ENCODE data around the gene NOXRED1. TPM values are rescaled to one million over a fixed set of nuclear protein-coding genes. Genes with fewer than 3 reads are reported as not detected.

The NOXRED1 gene
- total RNA-seq, 4 donors from 2014 or later: 0.41 to 0.76 TPM; not detected in 2

GRCh38 chr14:77390188-77390587 lies 33.1 kb downstream of the NOXRED1 start:
- Histone ChIP-seq H3K9me3 (no peaks in the 10 kb centered on the region), H3K27ac (no peak overlapping the region), H3K36me3 (no peaks in the 10 kb centered on the region), H3K4me1 (no peaks in the 10 kb centered on the region), H3K4me3 (no peak overlapping the region), H3K27me3 (no peaks in the 10 kb centered on the region)
- DNase-seq: no peak
- TF ChIP-seq POLR2A (IDR thresholded peaks at IDR 0.05): no peak
- intact Hi-C loops (cut with DNase I; ENCODE audit: low total_unique reads): no loop called here

DNA sequence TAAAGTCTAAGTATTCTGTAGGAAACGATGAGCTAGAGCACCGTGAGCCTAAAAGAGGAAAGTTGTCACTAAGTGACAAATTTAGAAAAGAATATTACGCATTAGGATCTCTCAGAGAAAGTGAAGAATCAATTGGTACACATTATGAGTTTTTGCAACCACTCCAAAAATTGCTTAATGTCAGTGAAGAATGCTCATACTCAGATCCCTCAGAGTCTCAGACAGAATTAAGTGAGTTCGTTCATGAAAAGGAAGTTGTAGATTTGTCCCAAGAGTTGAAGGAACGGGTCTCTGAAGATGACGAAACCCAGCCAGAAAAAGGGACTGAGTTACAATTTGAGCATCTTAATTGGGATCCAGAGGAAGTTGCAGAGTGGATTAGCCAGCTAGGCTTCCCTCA lies 44.6 kb downstream of the NOXRED1 start:
- Histone ChIP-seq H3K27ac (no peak overlapping the region), H3K36me3 (no peaks in the 10 kb centered on the region), H3K9me3 (no peaks in the 10 kb centered on the region), H3K4me3 (no peak overlapping the region), H3K27me3 (no peaks in the 10 kb centered on the region), H3K4me1 (no peaks in the 10 kb centered on the region)
- TF ChIP-seq POLR2A (IDR thresholded peaks at IDR 0.05) (no peak), CTCF (IDR thresholded peaks at IDR 0.05) (no peak)
- DNase-seq: no peak
- intact Hi-C loops (cut with DNase I; ENCODE audit: low total_unique reads): no loop called here

DNA sequence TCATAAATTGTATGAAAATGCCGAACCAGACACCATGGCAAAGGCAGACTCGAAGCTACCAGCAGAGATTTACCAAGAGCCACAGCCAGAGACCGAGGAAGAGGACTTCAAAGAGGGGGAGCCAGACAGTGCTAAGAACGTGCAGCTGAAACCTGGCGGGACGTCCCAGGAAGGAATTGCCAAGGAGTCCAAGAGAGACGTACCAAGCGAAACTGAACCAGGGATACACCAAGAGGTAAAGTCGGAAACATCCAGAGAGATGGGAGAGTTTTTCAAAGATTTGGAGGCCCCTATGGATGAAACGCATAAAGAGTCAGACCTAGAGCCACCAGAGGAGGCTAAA lies 45.9 kb downstream of the NOXRED1 start:
- peak overlapping the region; percentile 65 to 77 for H3K4me3 ChIP-seq
- H3K9me3 ChIP-seq: no peaks in the 10 kb centered on the region
- no peaks in the 10 kb centered on the region for H3K4me1 ChIP-seq
- no peaks in the 10 kb centered on the region for H3K27me3 ChIP-seq
- DNase-seq: no peak
- H3K36me3 ChIP-seq: no peaks in the 10 kb centered on the region
- intact Hi-C loops (cut with DNase I; ENCODE audit: low total_unique reads): no loop called here
- peak overlapping the region in 1 of 2 donors; percentile 91 for H3K27ac ChIP-seq
- TF ChIP-seq CTCF (IDR thresholded peaks at IDR 0.05) (no peak), POLR2A (IDR thresholded peaks at IDR 0.05) (no peak)

DNA sequence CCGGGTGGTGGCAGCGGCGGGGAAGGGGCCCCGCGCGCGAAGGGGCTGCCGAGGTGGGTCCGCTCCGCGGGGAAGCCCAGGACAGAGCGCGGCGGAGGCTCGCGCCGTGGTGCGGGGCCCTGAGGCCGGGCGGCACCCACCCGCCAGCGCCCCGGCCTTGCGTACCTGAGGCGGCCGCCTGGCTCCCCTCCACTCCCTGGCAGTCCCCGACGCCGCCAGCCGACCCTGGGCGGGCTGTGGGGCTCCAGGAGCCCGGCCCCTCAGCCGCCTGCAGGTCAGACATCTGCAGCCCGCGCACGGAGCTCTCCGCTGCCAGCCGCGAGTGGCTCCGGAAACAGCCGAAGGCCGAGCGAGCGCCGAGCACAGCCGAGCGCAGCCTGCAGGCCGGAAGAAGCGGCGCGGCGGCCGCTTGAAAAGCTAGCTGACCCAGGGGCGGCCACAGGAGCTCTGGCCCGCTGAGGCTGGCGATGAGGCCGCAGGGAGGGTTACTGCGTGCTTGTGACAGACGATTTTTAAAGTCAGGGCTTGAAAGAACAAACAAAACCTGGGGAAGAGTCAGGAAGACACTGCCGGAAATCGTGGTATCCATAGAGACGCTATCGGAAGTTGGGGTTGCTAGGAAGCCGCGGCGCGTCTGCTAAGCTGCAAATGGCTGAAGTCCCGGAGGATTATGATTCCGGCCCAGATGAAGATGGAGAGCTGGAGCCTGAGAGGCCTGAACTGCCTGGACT lies 46.4 kb downstream of the NOXRED1 start, which contains the start of the genes SAMD15 and TMED8:
Gene SAMD15, plus strand, starts transcription at position 609 of the 731 bp plus-strand sequence. Its CDS starts 40 bp downstream, at position 649.
Gene TMED8, minus strand, starts transcription at position 324 of the 731 bp plus-strand sequence. Its CDS starts 41 bp downstream, at position 283.
- Histone ChIP-seq H3K36me3 (no peaks in the 10 kb centered on the region), H3K27me3 (no peaks in the 10 kb centered on the region), H3K27ac (peak within 1 kb of the TSS; percentile 63 to 91), H3K4me3 (peak within 1 kb of the TSS; percentile 65 to 77), H3K4me1 (no peaks in the 10 kb centered on the region), H3K9me3 (no peaks in the 10 kb centered on the region)
- intact Hi-C loops (cut with DNase I; ENCODE audit: low total_unique reads): no loop called here
- TF ChIP-seq POLR2A (IDR thresholded peaks at IDR 0.05): peak; percentile 41 to 57
- peak; percentile 15 to 47 (median 40) for TF ChIP-seq CTCF (IDR thresholded peaks at IDR 0.05)
- DNase-seq: peak; percentile 73 to 84

GRCh38 chr14:77375973-77376770 lies 47.2 kb downstream of the NOXRED1 start:
- no peaks in the 10 kb centered on the region for H3K27me3 ChIP-seq
- TF ChIP-seq POLR2A (IDR thresholded peaks at IDR 0.05): no peak
- TF ChIP-seq CTCF (IDR thresholded peaks at IDR 0.05): no peak
- intact Hi-C loops (cut with DNase I; ENCODE audit: low total_unique reads): no loop called here
- peak overlapping the region; percentile 63 to 91 for H3K27ac ChIP-seq
- peak overlapping the region; percentile 65 to 77 for H3K4me3 ChIP-seq
- DNase-seq: peak; percentile 20 to 21
- H3K4me1 ChIP-seq: no peaks in the 10 kb centered on the region
- H3K36me3 ChIP-seq: no peaks in the 10 kb centered on the region
- H3K9me3 ChIP-seq: no peaks in the 10 kb centered on the region
